GM12878 (cell line): ENCODE data around the gene MORC3. TPM values are rescaled to one million over a fixed set of nuclear protein-coding genes. Genes with fewer than 3 reads are reported as not detected.
A peak's percentile ranks its signal among the peaks of the same experiment; 100 is the strongest.

Source experiments
- CEBPB ChIP-seq, 2 experiments: fragments of 150-350 bp in 1 of 2; IDR thresholded peaks; 2 replicates each; pipeline ENCODE4 v1.6.1; 2012 to 2014; ENCODE audit warnings: low read depth in 2 of 2, low read length in 2 of 2, borderline replicate concordance in 1 of 2, inconsistent platforms in 1 of 2
- EGR1 ChIP-seq, 2 experiments: IDR thresholded peaks; 1 replicate in 1 of 2; 2 replicates in 1 of 2; pipeline ENCODE4 v1.6.1; 2011 to 2012; ENCODE audit warnings: low read depth in 2 of 2, low read length in 2 of 2, borderline replicate concordance in 1 of 2, mild to moderate bottlenecking in 1 of 2, moderate library complexity in 1 of 2
- ETV6 ChIP-seq, 2 experiments: fragments of 450-650 bp in 1 of 2; IDR thresholded peaks in 1 of 2; conservative IDR thresholded peaks in 1 of 2; 2 replicates each; pipeline ENCODE4 v1.6.1; 2014; ENCODE audit warnings: antibody characterized with exemption in 1 of 2, borderline replicate concordance in 1 of 2, low read depth in 1 of 2, mild to moderate bottlenecking in 1 of 2, moderate library complexity in 1 of 2
- FOXK2 ChIP-seq: fragments of 450-650 bp; IDR thresholded peaks from 2 replicates; pipeline ENCODE4 v1.6.1; 2017; ENCODE audit warnings: mild to moderate bottlenecking, moderate library complexity
- JUND ChIP-seq: IDR thresholded peaks from 2 replicates; pipeline ENCODE4 v1.6.1; 2012; ENCODE audit warnings: low read depth, mild to moderate bottlenecking, low read length, improper control_type of control experiment, moderate library complexity
- KLF5 ChIP-seq: fragments of 450-650 bp; IDR thresholded peaks from 2 replicates; pipeline ENCODE4 v1.6.1; 2014; ENCODE audit warnings: mild to moderate bottlenecking; ENCODE audit not compliant: partially characterized antibody
- LARP7 ChIP-seq: fragments of 450-650 bp; IDR thresholded peaks from 2 replicates; pipeline ENCODE4 v1.6.1; 2017; ENCODE audit warnings: mild to moderate bottlenecking
- MEF2B ChIP-seq: fragments of 450-650 bp; IDR thresholded peaks from 2 replicates; pipeline ENCODE4 v1.6.1; 2018; ENCODE audit warnings: mild to moderate bottlenecking, moderate library complexity; ENCODE audit not compliant: partially characterized antibody, poor library complexity, severe bottlenecking
- NFIC ChIP-seq: IDR thresholded peaks from 2 replicates; pipeline ENCODE4 v1.6.1; 2012; ENCODE audit warnings: low read depth, mild to moderate bottlenecking, inconsistent platforms, low read length, moderate library complexity
- NFYA ChIP-seq: IDR thresholded peaks from 2 replicates; pipeline ENCODE4 v1.6.1; 2011; ENCODE audit warnings: low read depth, mild to moderate bottlenecking, low read length, improper control_type of control experiment, borderline replicate concordance
- RFX5 ChIP-seq: IDR thresholded peaks from 2 replicates; pipeline ENCODE4 v1.6.1; 2011; ENCODE audit warnings: low read depth, low read length, improper control_type of control experiment
- SMARCA5 ChIP-seq: fragments of 450-650 bp; IDR thresholded peaks from 2 replicates; pipeline ENCODE4 v1.6.1; 2017; ENCODE audit warnings: mild to moderate bottlenecking
- SMC3 ChIP-seq: IDR thresholded peaks from 2 replicates; pipeline ENCODE4 v1.6.1; 2011; ENCODE audit warnings: low read length, improper control_type of control experiment, borderline replicate concordance
- SRF ChIP-seq, 2 experiments: IDR thresholded peaks; 2 replicates each; pipeline ENCODE4 v1.6.1; 2011; ENCODE audit warnings: low read depth in 2 of 2, low read length in 2 of 2, mild to moderate bottlenecking in 1 of 2, moderate library complexity in 1 of 2
- SUZ12 ChIP-seq: fragments of 200-600 bp; sonication (generic); IDR thresholded peaks from one replicate; pipeline ENCODE4 v1.6.1; 2018; ENCODE audit warnings: antibody characterized with exemption, mild to moderate bottlenecking; ENCODE audit not compliant: unreplicated experiment
- TBL1XR1 ChIP-seq: IDR thresholded peaks from 2 replicates; pipeline ENCODE4 v1.6.1; 2012; ENCODE audit warnings: low read depth, low read length, improper control_type of control experiment
- TCF3 ChIP-seq: IDR thresholded peaks from 2 replicates; pipeline ENCODE4 v1.6.1; 2012; ENCODE audit warnings: low read depth, mild to moderate bottlenecking, low read length, borderline replicate concordance; ENCODE audit not compliant: insufficient read depth
- ZNF217 ChIP-seq: fragments of 450-650 bp; IDR thresholded peaks from 2 replicates; pipeline ENCODE4 v1.6.1; 2017; ENCODE audit warnings: antibody characterized with exemption, mild to moderate bottlenecking
- ZNF24 ChIP-seq: fragments of 450-650 bp; IDR thresholded peaks from 2 replicates; pipeline ENCODE4 v1.6.1; 2017; ENCODE audit warnings: antibody characterized with exemption, mild to moderate bottlenecking
- polyA plus RNA-seq, 11 experiments: library from polyadenylated mRNA; depleted of rRNA in 4 of 11; unstranded in 6 of 11; stranded (reverse) in 5 of 11; fragments of >200 nt; fragmentation: Nextera tagmentation in 4 of 11; fragmentation: Illumina TruSeq in 1 of 11; extraction: Ambion mirVana in 4 of 11; extraction: Trizol in 1 of 11; gene quantifications; 1 replicate in 1 of 11; 2 replicates in 10 of 11; pipeline versions ENCODE4 v1.2.1 to v1.2.3, GENCODE V29; 2011 to 2016; ENCODE audit warnings: inconsistent platforms in 2 of 11, missing spikeins in 2 of 11, low read depth in 1 of 11
- total RNA-seq, 4 experiments: library from RNA; depleted of rRNA in 3 of 4; stranded (reverse); fragments of >200 nt in 3 of 4; fragmentation: Illumina TruSeq in 1 of 4; extraction: Trizol in 1 of 4; gene quantifications; 2 replicates each; pipeline versions ENCODE4 v1.2.1 to v1.2.3, GENCODE V29; 2013 to 2021
- TF ChIP-seq, protein P1 (sequence below): IDR thresholded peaks from 2 replicates; pipeline ENCODE4 v1.6.1; 2012; ENCODE audit warnings: improper control_type of control experiment, low read depth, low read length; ENCODE audit not compliant: insufficient replicate concordance
- TF ChIP-seq, protein P2 (sequence below): fragments of 150-350 bp; IDR thresholded peaks from 2 replicates; pipeline ENCODE4 v1.6.1; 2014; ENCODE audit warnings: mild to moderate bottlenecking, low read depth, low read length
- TF ChIP-seq, protein P3 (sequence below): IDR thresholded peaks from 2 replicates; pipeline ENCODE4 v1.6.1; 2011; ENCODE audit warnings: borderline replicate concordance, low read depth, mild to moderate bottlenecking, moderate library complexity, low read length; ENCODE audit not compliant: insufficient read depth, poor library complexity, severe bottlenecking

Gene MORC3
- total and polyA plus RNA-seq, 10 of the 15 experiments (the other 5 are each of a cell fraction or from before 2014, with no cell fraction given), result 5.5 to 29.9 (median 16.3) TPM

DNA sequence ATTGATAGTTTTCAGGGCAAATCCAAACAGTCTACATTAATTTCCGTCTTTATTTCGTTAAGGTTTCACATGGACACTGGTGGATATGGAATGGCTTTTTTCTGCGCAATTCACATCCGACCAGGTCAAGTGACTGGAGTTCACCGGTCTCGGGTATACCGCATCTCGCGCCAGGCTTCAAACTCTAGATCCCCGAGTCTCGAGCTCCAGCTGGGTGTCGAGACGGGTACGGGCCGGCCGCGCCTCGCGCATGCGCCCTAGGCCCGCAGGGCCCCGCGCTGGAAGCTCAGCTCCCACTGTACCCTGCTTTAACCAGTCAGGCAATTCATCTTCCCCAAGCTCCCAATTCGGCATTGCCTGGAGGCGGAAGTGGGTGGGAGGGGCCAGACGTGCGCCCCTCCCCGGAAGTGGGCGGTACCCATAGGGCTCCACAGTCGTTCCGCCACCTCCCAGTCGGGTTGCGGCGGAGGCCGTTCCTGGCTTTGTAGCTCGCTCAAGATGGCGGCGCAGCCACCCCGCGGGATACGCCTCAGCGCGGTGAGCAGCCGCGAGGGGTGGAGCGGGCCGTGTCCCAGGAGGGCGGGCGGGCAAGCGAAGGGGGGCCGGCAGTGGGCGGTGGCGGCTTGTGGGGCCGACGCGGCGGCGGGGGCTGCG lies at the start of gene MORC3 (continued):
- TF ChIP-seq JUND (no peak), ZNF24 (no peak), NFYA (no peak), KLF5 (no peak), CEBPB (IDR thresholded peaks at IDR 0.05; ENCODE audit: borderline replicate concordance in 1 of 2, low read depth in 2 of 2, low read length in 2 of 2) (no peak), SUZ12 (no peak), EGR1 (IDR thresholded peaks at IDR 0.05; ENCODE audit: borderline replicate concordance in 1 of 2, low read depth in 2 of 2, low read length in 2 of 2) (peak in 1 of 2 experiments; percentile 48; a peak in 2 of 3 replicates), TBL1XR1 (no peak), SRF (IDR thresholded peaks at IDR 0.05; ENCODE audit: low read depth in 2 of 2, low read length in 2 of 2) (peak; percentile 90 to 97), TCF3 (0 out of 2 replicates have a peak, but pooled peaks have one; percentile 15), ZNF217 (no peak), SMC3 (no peak), MEF2B (peak; percentile 48), NFIC (no peak), RFX5 (no peak), SMARCA5 (0 out of 2 replicates have a peak, but pooled peaks have one; percentile 6), FOXK2 (no peak), LARP7 (no peak), ETV6 (conservative IDR thresholded peaks at IDR 0.05 in 1 of 2, IDR thresholded peaks at IDR 0.05 in 1 of 2; ENCODE audit: borderline replicate concordance in 1 of 2, low read depth in 1 of 2) (no peak)
- TF ChIP-seq, protein P1, sequence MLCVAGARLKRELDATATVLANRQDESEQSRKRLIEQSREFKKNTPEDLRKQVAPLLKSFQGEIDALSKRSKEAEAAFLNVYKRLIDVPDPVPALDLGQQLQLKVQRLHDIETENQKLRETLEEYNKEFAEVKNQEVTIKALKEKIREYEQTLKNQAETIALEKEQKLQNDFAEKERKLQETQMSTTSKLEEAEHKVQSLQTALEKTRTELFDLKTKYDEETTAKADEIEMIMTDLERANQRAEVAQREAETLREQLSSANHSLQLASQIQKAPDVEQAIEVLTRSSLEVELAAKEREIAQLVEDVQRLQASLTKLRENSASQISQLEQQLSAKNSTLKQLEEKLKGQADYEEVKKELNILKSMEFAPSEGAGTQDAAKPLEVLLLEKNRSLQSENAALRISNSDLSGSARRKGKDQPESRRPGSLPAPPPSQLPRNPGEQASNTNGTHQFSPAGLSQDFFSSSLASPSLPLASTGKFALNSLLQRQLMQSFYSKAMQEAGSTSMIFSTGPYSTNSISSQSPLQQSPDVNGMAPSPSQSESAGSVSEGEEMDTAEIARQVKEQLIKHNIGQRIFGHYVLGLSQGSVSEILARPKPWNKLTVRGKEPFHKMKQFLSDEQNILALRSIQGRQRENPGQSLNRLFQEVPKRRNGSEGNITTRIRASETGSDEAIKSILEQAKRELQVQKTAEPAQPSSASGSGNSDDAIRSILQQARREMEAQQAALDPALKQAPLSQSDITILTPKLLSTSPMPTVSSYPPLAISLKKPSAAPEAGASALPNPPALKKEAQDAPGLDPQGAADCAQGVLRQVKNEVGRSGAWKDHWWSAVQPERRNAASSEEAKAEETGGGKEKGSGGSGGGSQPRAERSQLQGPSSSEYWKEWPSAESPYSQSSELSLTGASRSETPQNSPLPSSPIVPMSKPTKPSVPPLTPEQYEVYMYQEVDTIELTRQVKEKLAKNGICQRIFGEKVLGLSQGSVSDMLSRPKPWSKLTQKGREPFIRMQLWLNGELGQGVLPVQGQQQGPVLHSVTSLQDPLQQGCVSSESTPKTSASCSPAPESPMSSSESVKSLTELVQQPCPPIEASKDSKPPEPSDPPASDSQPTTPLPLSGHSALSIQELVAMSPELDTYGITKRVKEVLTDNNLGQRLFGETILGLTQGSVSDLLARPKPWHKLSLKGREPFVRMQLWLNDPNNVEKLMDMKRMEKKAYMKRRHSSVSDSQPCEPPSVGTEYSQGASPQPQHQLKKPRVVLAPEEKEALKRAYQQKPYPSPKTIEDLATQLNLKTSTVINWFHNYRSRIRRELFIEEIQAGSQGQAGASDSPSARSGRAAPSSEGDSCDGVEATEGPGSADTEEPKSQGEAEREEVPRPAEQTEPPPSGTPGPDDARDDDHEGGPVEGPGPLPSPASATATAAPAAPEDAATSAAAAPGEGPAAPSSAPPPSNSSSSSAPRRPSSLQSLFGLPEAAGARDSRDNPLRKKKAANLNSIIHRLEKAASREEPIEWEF, result no peak
- TF ChIP-seq, protein P2, sequence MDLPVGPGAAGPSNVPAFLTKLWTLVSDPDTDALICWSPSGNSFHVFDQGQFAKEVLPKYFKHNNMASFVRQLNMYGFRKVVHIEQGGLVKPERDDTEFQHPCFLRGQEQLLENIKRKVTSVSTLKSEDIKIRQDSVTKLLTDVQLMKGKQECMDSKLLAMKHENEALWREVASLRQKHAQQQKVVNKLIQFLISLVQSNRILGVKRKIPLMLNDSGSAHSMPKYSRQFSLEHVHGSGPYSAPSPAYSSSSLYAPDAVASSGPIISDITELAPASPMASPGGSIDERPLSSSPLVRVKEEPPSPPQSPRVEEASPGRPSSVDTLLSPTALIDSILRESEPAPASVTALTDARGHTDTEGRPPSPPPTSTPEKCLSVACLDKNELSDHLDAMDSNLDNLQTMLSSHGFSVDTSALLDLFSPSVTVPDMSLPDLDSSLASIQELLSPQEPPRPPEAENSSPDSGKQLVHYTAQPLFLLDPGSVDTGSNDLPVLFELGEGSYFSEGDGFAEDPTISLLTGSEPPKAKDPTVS, result no peak
- TF ChIP-seq, protein P3, sequence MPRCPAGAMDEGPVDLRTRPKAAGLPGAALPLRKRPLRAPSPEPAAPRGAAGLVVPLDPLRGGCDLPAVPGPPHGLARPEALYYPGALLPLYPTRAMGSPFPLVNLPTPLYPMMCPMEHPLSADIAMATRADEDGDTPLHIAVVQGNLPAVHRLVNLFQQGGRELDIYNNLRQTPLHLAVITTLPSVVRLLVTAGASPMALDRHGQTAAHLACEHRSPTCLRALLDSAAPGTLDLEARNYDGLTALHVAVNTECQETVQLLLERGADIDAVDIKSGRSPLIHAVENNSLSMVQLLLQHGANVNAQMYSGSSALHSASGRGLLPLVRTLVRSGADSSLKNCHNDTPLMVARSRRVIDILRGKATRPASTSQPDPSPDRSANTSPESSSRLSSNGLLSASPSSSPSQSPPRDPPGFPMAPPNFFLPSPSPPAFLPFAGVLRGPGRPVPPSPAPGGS, result peak; percentile 65
